Urothelium cell line (cell line): ENCODE data around the gene DGKA.
A peak's percentile ranks its signal among the peaks of the same experiment; 100 is the strongest.
"Not testable (repeated sequence)": the region's sequence is repeated elsewhere in the genome, so short reads cannot be mapped to it uniquely, and the experiment has no call there.

ENCODE experiments used
- DNase-seq: peaks from one replicate; pipeline ENCODE4 v3.0.0; 2011; ENCODE audit warnings: low spot score, mixed read lengths
- FAIRE-seq: peaks from 2 replicates; lab custom pipeline; 2011; peaks lifted over from hg19 to GRCh38; lab: Jason Lieb, UNC

DGKA gene

DNA sequence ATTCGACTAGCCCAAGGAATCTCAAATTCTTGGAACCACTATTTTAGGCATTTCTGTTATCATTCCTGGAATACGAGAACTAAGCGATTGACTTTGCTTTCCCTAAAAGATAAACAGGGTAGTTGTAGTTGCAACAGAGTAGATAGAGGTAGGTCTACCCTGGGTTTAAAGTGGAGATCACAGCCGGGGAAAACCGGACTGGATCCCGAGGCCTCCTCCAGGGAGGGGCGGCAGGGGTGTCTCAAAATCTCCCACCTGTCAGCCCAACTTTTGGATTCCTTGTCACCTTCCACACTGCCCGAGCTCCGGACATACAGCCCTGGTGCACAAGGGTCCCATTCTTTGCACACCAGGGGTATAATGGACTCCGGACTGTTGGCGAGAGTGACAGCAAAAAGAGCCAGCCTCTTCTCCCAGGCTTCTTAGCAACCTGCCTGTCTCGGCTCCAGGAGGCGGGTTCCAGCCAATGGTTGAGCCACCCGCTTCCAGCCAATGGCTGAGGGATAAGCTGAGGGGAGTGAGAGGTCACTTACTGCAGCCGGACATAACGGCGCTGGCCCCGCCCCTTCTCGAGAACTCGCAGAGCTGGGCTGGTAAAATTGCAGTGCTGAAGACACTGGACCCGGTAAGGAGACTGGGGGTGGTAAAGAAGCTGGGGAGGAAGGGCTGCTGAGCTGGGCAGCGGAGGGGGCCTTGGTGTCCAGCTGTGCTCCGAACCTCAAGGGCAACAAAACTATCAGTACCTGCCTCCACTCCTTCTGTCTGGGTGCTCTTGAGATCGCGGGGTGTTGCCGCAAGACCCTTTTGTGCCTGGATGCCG is 66.0 kb downstream of the DGKA start, which contains the start of gene SUOX:
TSS of gene SUOX (plus strand) at position 562 of the 820 bp plus-strand sequence. CDS start 4,946 bp downstream, outside the sequence.
- peak; percentile 97 for DNase-seq
- peak; percentile 55 for FAIRE-seq

DNA sequence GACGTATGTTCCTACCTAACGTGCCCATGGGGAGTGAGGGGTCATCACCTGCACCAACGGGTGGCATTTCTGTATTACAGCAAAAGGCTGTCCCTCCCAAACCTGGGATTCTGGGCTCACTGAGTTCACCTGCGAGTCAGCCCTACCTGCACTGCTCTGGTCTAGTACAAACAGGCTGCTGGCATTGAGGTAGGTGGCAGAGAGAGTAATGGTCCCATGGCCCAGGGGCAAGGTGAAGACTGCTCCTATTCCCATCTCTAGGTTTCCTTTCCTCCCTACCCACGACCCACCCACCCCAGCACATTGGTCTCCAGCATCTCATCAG is 66.5 kb downstream of the DGKA start:
- peak; percentile 20 for FAIRE-seq

DNA sequence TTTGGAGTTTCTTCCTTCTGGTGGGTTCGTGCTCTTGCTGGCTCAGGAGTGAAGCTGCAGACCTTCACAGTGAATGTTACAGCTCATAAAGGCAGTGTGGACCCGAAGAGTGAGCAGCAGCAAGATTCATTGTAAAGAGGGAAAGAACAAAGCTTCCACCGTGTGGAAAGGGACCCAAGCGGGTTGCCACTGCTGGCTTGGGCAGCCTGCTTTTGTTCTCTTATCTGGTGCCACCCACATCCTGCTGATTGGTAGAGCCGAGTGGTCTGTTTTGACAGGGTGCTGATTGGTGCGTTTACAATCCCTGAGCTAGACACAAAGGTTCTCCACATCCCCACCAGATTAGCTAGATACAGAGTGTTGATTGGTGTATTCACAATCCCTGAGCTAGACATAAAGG is 68.6 kb downstream of the DGKA start:
- not testable (repeated sequence) for DNase-seq, FAIRE-seq

More for the DNA sequence above, 66.5 kb downstream of the DGKA start:
- no peak for DNase-seq

DNA sequence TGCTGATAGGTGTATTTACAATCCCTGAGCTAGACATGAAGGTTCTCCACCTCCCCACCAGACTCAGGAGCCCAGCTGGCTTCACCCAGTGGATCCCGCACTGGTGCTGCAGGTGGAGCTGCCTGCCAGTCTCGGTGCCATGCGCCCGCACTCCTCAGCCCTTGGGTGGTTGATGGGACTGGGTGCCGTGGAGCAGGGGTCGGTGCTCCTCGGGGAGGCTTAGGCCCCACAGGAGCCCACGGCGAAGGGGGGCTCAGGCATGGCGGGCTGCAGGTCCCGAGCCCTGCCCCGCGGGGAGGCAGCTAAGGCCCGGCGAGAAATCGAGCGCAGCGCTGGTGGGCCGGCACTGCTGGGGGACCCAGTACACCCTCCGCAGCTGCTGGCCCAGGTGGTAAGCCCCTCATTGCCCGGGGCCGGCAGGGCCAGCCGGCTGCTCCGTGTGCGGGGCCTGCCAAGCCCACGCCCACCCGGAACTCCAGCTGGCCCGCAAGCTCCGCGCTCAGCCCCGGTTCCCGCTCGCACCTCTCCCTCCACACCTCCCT is 69.1 kb downstream of the DGKA start:
- DNase-seq, FAIRE-seq: not testable (repeated sequence)

- FAIRE-seq = no peak
- no peak for DNase-seq
Measured at GRCh38 chr12:56001487-56002100, 70.6 kb downstream of the DGKA start.

GRCh38 chr12:56003376-56003775 is 72.4 kb downstream of the DGKA start:
- not testable (repeated sequence) for DNase-seq, FAIRE-seq
